HUES6 (cell line): ENCODE data around the gene UBE2D1.

Experiments used
- H3K27ac ChIP-seq: 2 replicates; pipeline ENCODE4 v1.7.0; 2013; ENCODE audit warnings: low read depth, mild to moderate bottlenecking, low read length, inconsistent platforms
- H3K27me3 ChIP-seq: 2 replicates; pipeline ENCODE4 v1.6.1; 2013; ENCODE audit warnings: low read length; ENCODE audit not compliant: control insufficient read depth, insufficient read depth
- H3K36me3 ChIP-seq: 2 replicates; pipeline ENCODE4 v1.6.1; 2013; ENCODE audit warnings: low read length; ENCODE audit not compliant: control insufficient read depth, insufficient read depth
- H3K4me1 ChIP-seq: 2 replicates; pipeline ENCODE4 v1.6.1; 2013; ENCODE audit warnings: low read length; ENCODE audit not compliant: control insufficient read depth, insufficient read depth
- H3K4me3 ChIP-seq: 2 replicates; pipeline ENCODE4 v1.5.1; 2013; ENCODE audit warnings: low read depth, low read length
- H3K9ac ChIP-seq: one replicate; pipeline ENCODE4 v1.6.1; 2013; ENCODE audit warnings: mild to moderate bottlenecking, low read length
- H3K9me3 ChIP-seq: 2 replicates; pipeline ENCODE4 v1.6.1; 2013; ENCODE audit warnings: low read depth, low read length; ENCODE audit not compliant: control insufficient read depth, insufficient read depth

UBE2D1 gene

GRCh38 chr10:58382489-58382995 lies 47.7 kb downstream of the UBE2D1 start:
- H3K4me3 ChIP-seq: no peak overlapping the region
- H3K27me3 ChIP-seq: no peaks in the 10 kb centered on the region
- peaks cover 13% of the 10 kb centered on the region for H3K36me3 ChIP-seq
- no peaks in the 10 kb centered on the region for H3K9me3 ChIP-seq
- no peak overlapping the region for H3K27ac ChIP-seq
- H3K9ac ChIP-seq: no peak overlapping the region
- H3K4me1 ChIP-seq: peaks cover 3% of the 10 kb centered on the region; the same call in 1 of the 2 replicates

DNA sequence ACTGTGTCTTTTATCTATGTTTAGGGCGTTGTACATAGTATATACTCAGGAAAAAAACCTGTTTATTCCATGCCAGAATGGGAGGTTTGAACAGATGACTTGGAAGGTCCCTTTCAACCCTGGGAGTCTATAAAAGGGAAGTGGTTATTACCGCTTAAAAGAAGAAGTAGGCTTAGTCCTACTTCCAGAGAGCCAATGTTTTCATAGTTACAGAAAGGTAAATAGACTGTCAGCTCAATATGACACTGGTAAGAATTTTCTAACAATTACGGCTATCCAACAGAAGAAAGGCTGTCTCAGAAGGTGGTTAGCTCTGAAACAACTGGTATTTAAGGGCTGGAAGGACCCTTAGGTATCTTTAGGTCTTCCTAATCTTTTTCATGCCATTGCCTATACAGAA lies 49.3 kb downstream of the UBE2D1 start:
- Histone ChIP-seq H3K4me1 (peaks cover 3% of the 10 kb centered on the region; the same call in 1 of the 2 replicates), H3K9me3 (no peaks in the 10 kb centered on the region), H3K36me3 (peaks cover 28% of the 10 kb centered on the region), H3K9ac (no peak overlapping the region), H3K27ac (no peak overlapping the region), H3K4me3 (peak overlapping the region; percentile 93), H3K27me3 (no peaks in the 10 kb centered on the region)

- H3K27ac ChIP-seq: peak overlapping the region; percentile 83; the same call in 1 of the 2 replicates
- H3K9ac ChIP-seq: peak overlapping the region; percentile 97
- peaks cover 33% of the 10 kb centered on the region for H3K36me3 ChIP-seq
- peaks cover 3% of the 10 kb centered on the region; the same call in 1 of the 2 replicates for H3K4me1 ChIP-seq
- no peaks in the 10 kb centered on the region for H3K9me3 ChIP-seq
- H3K27me3 ChIP-seq: no peaks in the 10 kb centered on the region
- peak overlapping the region; percentile 93 for H3K4me3 ChIP-seq
Observed at GRCh38 chr10:58384544-58384998, 49.8 kb downstream of the UBE2D1 start.

DNA sequence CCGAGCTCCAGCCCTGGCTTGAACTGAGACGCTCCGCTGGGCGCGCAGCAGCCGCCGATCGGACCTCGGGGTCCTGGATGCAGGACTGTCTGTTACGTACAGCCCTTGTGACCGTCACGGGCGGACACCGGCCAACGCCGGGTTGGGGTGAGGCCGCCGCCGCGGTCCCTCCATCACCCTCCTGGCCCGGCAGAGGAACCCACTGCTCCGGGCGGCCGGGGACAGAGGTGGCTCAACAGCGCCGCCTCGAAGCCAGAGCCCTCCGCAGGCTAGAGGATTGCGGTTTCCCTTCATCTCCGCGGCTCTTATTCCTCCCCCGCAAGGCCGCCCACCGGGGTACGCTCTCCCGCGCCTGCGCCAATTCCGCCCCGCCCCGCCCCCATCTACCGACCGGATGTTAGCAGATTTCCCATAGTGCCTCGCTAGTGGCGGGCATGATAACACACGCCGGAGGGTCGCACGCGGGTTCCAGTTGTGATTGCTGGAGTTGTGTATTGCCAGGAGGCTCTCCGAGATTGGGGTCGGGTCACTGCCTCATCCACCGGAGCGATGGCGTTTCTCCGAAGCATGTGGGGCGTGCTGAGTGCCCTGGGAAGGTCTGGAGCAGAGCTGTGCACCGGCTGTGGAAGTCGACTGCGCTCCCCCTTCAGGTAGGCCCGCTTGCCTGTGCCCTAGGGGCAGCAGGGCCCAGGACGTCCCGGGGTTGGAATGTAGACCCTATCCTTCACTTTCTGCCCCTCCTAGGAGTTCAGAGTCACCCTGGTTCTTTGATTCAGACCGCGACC lies 50.4 kb downstream of the UBE2D1 start, which contains the start of gene TFAM:
TSS of gene TFAM (plus strand) at position 412 of the 785 bp plus-strand sequence. CDS start at position 550, 138 bp downstream.
- H3K36me3 ChIP-seq: peaks cover 39% of the 10 kb centered on the region

DNA sequence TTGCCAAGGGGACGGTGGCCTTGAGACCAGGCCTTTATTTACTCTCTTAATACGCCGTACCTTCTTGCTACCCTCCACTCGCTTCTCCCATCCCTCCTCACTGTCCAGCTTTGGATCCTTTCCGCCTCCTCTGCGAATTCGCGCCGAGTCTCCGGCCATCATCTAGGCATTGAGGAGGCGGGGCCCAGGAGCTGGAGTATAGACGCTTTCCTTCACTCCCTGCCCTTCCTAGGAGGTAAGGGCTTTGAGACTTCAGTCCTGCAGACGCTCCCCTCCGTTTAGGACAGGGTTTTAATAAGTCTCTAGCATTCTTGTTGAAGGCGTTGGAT lies 50.9 kb downstream of the UBE2D1 start:
- Histone ChIP-seq H3K9ac (peak overlapping the region; percentile 97), H3K27ac (peak overlapping the region; percentile 83), H3K9me3 (no peaks in the 10 kb centered on the region), H3K36me3 (peaks cover 44% of the 10 kb centered on the region), H3K27me3 (no peaks in the 10 kb centered on the region), H3K4me1 (peaks cover 3% of the 10 kb centered on the region; the same call in 1 of the 2 replicates), H3K4me3 (peak overlapping the region; percentile 93)

More for the DNA sequence above, 50.4 kb downstream of the UBE2D1 start, which contains the start of gene TFAM:
- H3K9ac ChIP-seq: peak within 1 kb of the TSS; percentile 97
- no peaks in the 10 kb centered on the region for H3K27me3 ChIP-seq
- H3K4me1 ChIP-seq: peaks cover 3% of the 10 kb centered on the region; the same call in 1 of the 2 replicates
- no peaks in the 10 kb centered on the region for H3K9me3 ChIP-seq
- peak within 1 kb of the TSS; percentile 93 for H3K4me3 ChIP-seq
- H3K27ac ChIP-seq: peak within 1 kb of the TSS; percentile 83

- Histone ChIP-seq H3K4me3 (no peak overlapping the region), H3K36me3 (peaks cover 68% of the 10 kb centered on the region), H3K4me1 (peaks cover 3% of the 10 kb centered on the region; the same call in 1 of the 2 replicates), H3K27me3 (no peaks in the 10 kb centered on the region), H3K9ac (no peak overlapping the region), H3K27ac (no peak overlapping the region), H3K9me3 (no peaks in the 10 kb centered on the region)
Observed at GRCh38 chr10:58389024-58389423, 54.2 kb downstream of the UBE2D1 start.

- Histone ChIP-seq H3K36me3 (peaks cover 90% of the 10 kb centered on the region), H3K4me1 (no peaks in the 10 kb centered on the region), H3K9ac (no peak overlapping the region), H3K27me3 (no peaks in the 10 kb centered on the region), H3K4me3 (no peak overlapping the region), H3K27ac (no peak overlapping the region), H3K9me3 (no peaks in the 10 kb centered on the region)
Observed at GRCh38 chr10:58393317-58393716, 58.5 kb downstream of the UBE2D1 start.

GRCh38 chr10:58394471-58394870 lies 59.7 kb downstream of the UBE2D1 start:
- H3K36me3 ChIP-seq: peaks cover 85% of the 10 kb centered on the region
- H3K27me3 ChIP-seq: no peaks in the 10 kb centered on the region
- no peaks in the 10 kb centered on the region for H3K9me3 ChIP-seq
- H3K4me1 ChIP-seq: no peaks in the 10 kb centered on the region
- H3K4me3 ChIP-seq: no peak overlapping the region
- no peak overlapping the region for H3K27ac ChIP-seq
- H3K9ac ChIP-seq: no peak overlapping the region

DNA sequence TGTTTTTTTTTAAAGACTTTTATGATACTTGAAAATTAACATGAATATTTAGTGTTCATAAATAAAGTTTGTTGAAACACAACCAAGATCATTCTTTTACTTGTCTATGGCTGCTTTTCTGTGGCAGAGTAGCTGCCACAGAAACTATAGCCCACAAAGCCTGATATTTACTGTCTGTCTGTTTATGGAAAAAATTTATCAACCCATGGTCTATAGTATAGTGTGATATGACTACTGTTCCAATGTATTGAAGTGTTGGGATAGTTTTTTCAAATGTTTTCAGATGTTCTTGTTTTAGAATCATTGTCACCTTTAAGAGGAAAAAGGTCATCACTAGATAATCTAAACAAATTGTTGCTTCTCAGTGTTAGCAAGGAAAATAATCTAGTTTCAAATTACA lies 61.3 kb downstream of the UBE2D1 start:
- Histone ChIP-seq H3K27ac (no peak overlapping the region), H3K36me3 (peaks cover 73% of the 10 kb centered on the region)

GRCh38 chr10:58397830-58398229 lies 63.0 kb downstream of the UBE2D1 start:
- no peak overlapping the region for H3K27ac ChIP-seq
- no peak overlapping the region for H3K4me3 ChIP-seq
- no peak overlapping the region for H3K9ac ChIP-seq
- no peaks in the 10 kb centered on the region for H3K4me1 ChIP-seq
- no peaks in the 10 kb centered on the region for H3K27me3 ChIP-seq
- H3K9me3 ChIP-seq: no peaks in the 10 kb centered on the region
- peaks cover 61% of the 10 kb centered on the region for H3K36me3 ChIP-seq

More for the DNA sequence above, 61.3 kb downstream of the UBE2D1 start:
- Histone ChIP-seq H3K27me3 (no peaks in the 10 kb centered on the region), H3K4me1 (no peaks in the 10 kb centered on the region), H3K9ac (no peak overlapping the region), H3K4me3 (no peak overlapping the region), H3K9me3 (no peaks in the 10 kb centered on the region)

DNA sequence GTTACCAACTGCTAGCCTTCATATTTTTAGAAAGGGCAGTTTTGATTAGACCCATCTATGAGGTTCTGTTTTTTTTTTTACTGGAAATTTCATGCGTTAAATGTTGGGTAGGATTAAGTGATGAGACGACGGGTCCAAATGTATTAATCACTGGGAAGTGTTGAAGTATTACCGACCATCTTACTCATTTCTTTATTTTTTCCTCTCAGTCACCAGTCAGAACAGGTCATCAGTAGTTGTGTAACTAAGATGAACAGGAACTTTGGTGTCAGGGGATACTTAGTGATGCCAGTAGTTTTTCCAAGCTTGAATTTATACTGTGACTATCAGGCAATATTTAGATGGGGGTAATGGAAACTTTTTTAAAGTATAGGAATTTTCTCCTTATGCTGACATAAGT lies 64.6 kb downstream of the UBE2D1 start:
- Histone ChIP-seq H3K9ac (no peak overlapping the region), H3K27me3 (no peaks in the 10 kb centered on the region), H3K4me3 (no peak overlapping the region), H3K9me3 (no peaks in the 10 kb centered on the region), H3K36me3 (peaks cover 47% of the 10 kb centered on the region), H3K4me1 (no peaks in the 10 kb centered on the region), H3K27ac (no peak overlapping the region)
